PC-9 (cell line): ENCODE measurements around the gene COL4A1. TPM values are rescaled to one million over a fixed set of nuclear protein-coding genes. Genes with fewer than 3 reads are reported as not detected.

ENCODE experiments used
- BruUV-seq: library from RNA; stranded (reverse); fragments of 400-500 nt; replicated peaks from 2 replicates; lab custom pipeline; 2021; lab: Mats Ljungman, UMichigan
- CTCF ChIA-PET: fragments of 300-600 bp; sonication (Branson Sonifier 250); formaldehyde crosslinking; loops from one replicate; lab custom pipeline; 2022; ENCODE audit warnings: antibody characterized with exemption; lab: Charles Lee
- POLR2A ChIA-PET: fragments of 300-600 bp; sonication (Branson Sonifier 250); formaldehyde crosslinking; loops from one replicate; lab custom pipeline; 2022; ENCODE audit warnings: antibody characterized with exemption; ENCODE audit not compliant: unreplicated experiment; lab: Charles Lee
- DNase-seq, 2 experiments: peaks; one replicate each; pipeline versions ENCODE4 v3.0.0 to v3.0.0-alpha.2; 2015 to 2022; ENCODE audit warnings: mixed read lengths in 1 of 2
- H2AFZ ChIP-seq: fragments of 200-600 bp; sonication (generic); 2 replicates; pipeline ENCODE4 v1.8.1; 2017; ENCODE audit warnings: antibody characterized with exemption
- H3F3A ChIP-seq: fragments of 200-600 bp; sonication (generic); 2 replicates; pipeline ENCODE4 v1.8.1; 2017; ENCODE audit warnings: antibody characterized with exemption, mild to moderate bottlenecking, low read depth; ENCODE audit not compliant: insufficient read depth
- H3K27ac ChIP-seq: fragments of 200-600 bp; sonication (generic); 2 replicates; pipeline ENCODE4 v1.6.1; 2016; ENCODE audit warnings: mixed run types
- H3K27me3 ChIP-seq: fragments of 200-600 bp; sonication (generic); 2 replicates; pipeline ENCODE4 v1.6.1; 2016; ENCODE audit warnings: low read depth, mixed run types; ENCODE audit not compliant: insufficient read depth
- H3K36me3 ChIP-seq: fragments of 200-600 bp; sonication (generic); 2 replicates; pipeline ENCODE4 v1.6.1; 2016; ENCODE audit warnings: low read depth, mixed run types
- H3K4me1 ChIP-seq: fragments of 200-600 bp; sonication (generic); replicated peaks from 2 replicates; pipeline ENCODE4 v1.6.1; 2016; ENCODE audit warnings: mixed run types; ENCODE audit not compliant: insufficient read depth
- H3K4me2 ChIP-seq: fragments of 200-600 bp; sonication (generic); 2 replicates; pipeline ENCODE4 v1.6.1; 2017; ENCODE audit warnings: mixed run types
- H3K4me3 ChIP-seq: fragments of 200-600 bp; sonication (generic); 2 replicates; pipeline ENCODE4 v1.6.1; 2016; ENCODE audit warnings: mixed run types
- H3K79me2 ChIP-seq: fragments of 200-600 bp; sonication (generic); 2 replicates; pipeline ENCODE4 v1.6.1; 2017; ENCODE audit warnings: low read depth, mixed run types
- H3K9me2 ChIP-seq: fragments of 200-600 bp; sonication (generic); 2 replicates; pipeline ENCODE4 v1.8.1; 2017; ENCODE audit warnings: mild to moderate bottlenecking; ENCODE audit not compliant: insufficient read depth
- H3K9me3 ChIP-seq: fragments of 200-600 bp; sonication (generic); 2 replicates; pipeline ENCODE4 v1.8.1; 2016; ENCODE audit warnings: low read depth; ENCODE audit not compliant: insufficient read depth
- H4K20me1 ChIP-seq: fragments of 200-600 bp; sonication (generic); 2 replicates; pipeline ENCODE4 v1.8.1; 2017; ENCODE audit not compliant: insufficient read depth
- CTCF ChIP-seq: fragments of 200-600 bp; sonication (generic); conservative IDR thresholded peaks from 2 replicates; pipeline ENCODE4 v1.6.1; 2017; ENCODE audit warnings: mixed run types, antibody characterized with exemption, mild to moderate bottlenecking, moderate library complexity
- EZH2 ChIP-seq: fragments of 200-600 bp; sonication (generic); IDR thresholded peaks from 2 replicates; pipeline ENCODE4 v1.8.0; 2017; ENCODE audit warnings: antibody characterized with exemption, low read depth
- intact Hi-C: fragments of 100-400 bp; cut with micrococcal nuclease; formaldehyde crosslinking; loops from one replicate; pipeline ENCODE4 v1.10.0; 2022; ENCODE audit not compliant: unreplicated experiment
- total RNA-seq: library from RNA; stranded (reverse); gene quantifications from 2 replicates; pipeline ENCODE4 v1.2.3, GENCODE V29; 2021

Gene COL4A1
- total RNA-seq, 1 experiment from 2014 or later: 24.5 TPM

DNA sequence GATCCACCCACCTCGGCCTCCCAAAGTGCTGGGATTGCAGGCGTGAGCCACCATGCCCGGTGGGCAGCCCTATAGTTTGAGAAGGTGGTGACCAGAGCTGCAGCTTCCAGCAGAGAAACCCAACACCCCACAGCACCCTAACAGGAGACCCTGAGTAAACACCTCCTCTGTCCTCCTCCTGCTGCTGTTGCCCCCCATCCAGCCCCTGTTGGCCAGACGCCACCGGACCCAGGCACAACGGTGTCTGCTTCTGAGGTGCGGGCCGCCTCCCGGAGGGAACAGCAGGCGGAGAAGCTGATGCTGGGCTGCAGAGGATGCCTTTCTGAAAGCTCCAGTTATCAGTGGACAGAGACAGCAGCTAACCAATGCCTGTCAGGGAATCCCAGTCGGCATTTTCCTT lies 175.5 kb downstream of the COL4A1 start:
- Histone ChIP-seq H3K9me3 (no peaks in the 10 kb centered on the region), H3F3A (peaks cover 34% of the 10 kb centered on the region), H2AFZ (no peak overlapping the region), H3K4me1 (peaks cover 44% of the 10 kb centered on the region), H3K79me2 (no peaks in the 10 kb centered on the region), H3K4me2 (no peak overlapping the region), H3K4me3 (no peak overlapping the region), H3K27ac (no peak overlapping the region), H4K20me1 (no peaks in the 10 kb centered on the region), H3K27me3 (no peaks in the 10 kb centered on the region), H3K36me3 (no peaks in the 10 kb centered on the region), H3K9me2 (no peaks in the 10 kb centered on the region)
- ChIA-PET CTCF (no interaction called here), POLR2A (interaction anchor here (0.7 kb wide), 2 partner anchors 131 to 1254 kb away, joined by 7 to 8 read pairs; no protein-coding TSS in a partner anchor)
- intact Hi-C loops: loop anchor here (10.0 kb wide), 1 partner anchor 283 kb away; no protein-coding TSS in a partner anchor
- TF ChIP-seq EZH2: no peak
- no peak for TF ChIP-seq CTCF
- DNase-seq: no peak
- BruUV-seq: no TSS peak

- H3K4me2 ChIP-seq: no peak overlapping the region
- no peak overlapping the region for H2AFZ ChIP-seq
- no peaks in the 10 kb centered on the region for H4K20me1 ChIP-seq
- ChIA-PET POLR2A (interaction anchor here (0.7 kb wide), 1 partner anchor 130 kb away, joined by 7 read pairs; no protein-coding TSS in a partner anchor), CTCF (no interaction called here)
- H3K36me3 ChIP-seq: no peaks in the 10 kb centered on the region
- no peak overlapping the region for H3K4me3 ChIP-seq
- no TSS peak for BruUV-seq
- H3K4me1 ChIP-seq: peaks cover 42% of the 10 kb centered on the region
- no peaks in the 10 kb centered on the region for H3K79me2 ChIP-seq
- no peak overlapping the region for H3K27ac ChIP-seq
- TF ChIP-seq CTCF (no peak), EZH2 (no peak)
- no peaks in the 10 kb centered on the region for H3K9me2 ChIP-seq
- DNase-seq: no peak
- H3K9me3 ChIP-seq: no peaks in the 10 kb centered on the region
- H3K27me3 ChIP-seq: no peaks in the 10 kb centered on the region
- H3F3A ChIP-seq: peaks cover 35% of the 10 kb centered on the region
- intact Hi-C loops: loop anchor here (10.0 kb wide), 1 partner anchor 284 kb away; no protein-coding TSS in a partner anchor
These were observed 176.5 kb downstream of the COL4A1 start for GRCh38 chr13:110130431-110130830.

DNA sequence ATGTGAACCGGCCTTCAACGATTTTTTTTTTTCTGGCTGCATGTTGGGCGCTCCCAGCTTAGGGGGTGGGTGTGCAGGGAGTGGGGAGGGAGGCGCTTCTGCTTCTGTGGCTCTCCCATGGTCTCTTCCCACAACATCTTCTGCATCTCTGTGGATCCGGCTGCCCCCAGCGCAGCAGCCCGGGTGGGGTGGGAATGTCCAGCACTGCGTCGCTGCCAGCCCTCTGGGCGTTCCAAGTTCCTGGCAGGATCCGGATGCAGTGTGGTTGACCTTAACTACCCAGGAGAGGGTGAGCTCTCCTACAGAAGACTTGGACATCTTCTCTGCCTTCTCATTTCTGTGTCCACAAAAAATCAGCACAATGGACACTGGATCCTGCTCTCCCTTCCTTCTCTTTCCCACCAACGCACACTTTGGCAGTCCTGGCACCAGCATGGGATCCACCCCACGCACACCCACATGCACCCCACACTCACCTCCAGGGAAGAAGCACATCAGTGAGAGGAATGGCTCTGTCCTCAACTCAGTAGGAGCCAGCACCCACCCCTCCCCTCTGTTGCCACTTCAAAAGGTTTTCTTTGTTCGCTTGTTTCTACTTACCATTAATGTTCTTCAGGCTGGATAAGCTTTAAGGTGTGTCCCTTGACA lies 177.3 kb downstream of the COL4A1 start:
- TF ChIP-seq EZH2 (no peak), CTCF (no peak)
- Histone ChIP-seq H3K27me3 (no peaks in the 10 kb centered on the region), H3K9me2 (no peaks in the 10 kb centered on the region), H3K9me3 (no peaks in the 10 kb centered on the region), H3K79me2 (no peaks in the 10 kb centered on the region), H3K27ac (no peak overlapping the region), H3K4me2 (no peak overlapping the region), H2AFZ (no peak overlapping the region), H4K20me1 (no peaks in the 10 kb centered on the region), H3K36me3 (no peaks in the 10 kb centered on the region), H3F3A (peaks cover 36% of the 10 kb centered on the region), H3K4me3 (no peak overlapping the region), H3K4me1 (peaks cover 42% of the 10 kb centered on the region)
- no TSS peak for BruUV-seq
- DNase-seq: no peak
- POLR2A ChIA-PET: no interaction called here
- intact Hi-C loops: loop anchor here (10.0 kb wide), 2 partner anchors 285 to 795 kb away; no protein-coding TSS in a partner anchor
- CTCF ChIA-PET: interaction anchor here (0.6 kb wide), 1 partner anchor 276 kb away, joined by 3 read pairs; no protein-coding TSS in a partner anchor
